ENCODE data around the gene SNX15.
"Not testable (repeated sequence)": the region's sequence is repeated elsewhere in the genome, so short reads cannot be mapped to it uniquely, and the experiment has no call there.

SNX15 gene

GRCh38 chr11:65027213-65028067, at the start of gene SNX15:
TSS of gene SNX15 (plus strand) at chr11:65027439. CDS start at chr11:65027538, 99 bp downstream.
- peak; percentile 94 for DNase-seq

GRCh38 chr11:64983339-64983738, 43.9 kb upstream of the SNX15 start:
- DNase-seq: not testable (repeated sequence)

GRCh38 chr11:64987998-64988854, 39.0 kb upstream of the SNX15 start:
- DNase-seq: no peak

DNA sequence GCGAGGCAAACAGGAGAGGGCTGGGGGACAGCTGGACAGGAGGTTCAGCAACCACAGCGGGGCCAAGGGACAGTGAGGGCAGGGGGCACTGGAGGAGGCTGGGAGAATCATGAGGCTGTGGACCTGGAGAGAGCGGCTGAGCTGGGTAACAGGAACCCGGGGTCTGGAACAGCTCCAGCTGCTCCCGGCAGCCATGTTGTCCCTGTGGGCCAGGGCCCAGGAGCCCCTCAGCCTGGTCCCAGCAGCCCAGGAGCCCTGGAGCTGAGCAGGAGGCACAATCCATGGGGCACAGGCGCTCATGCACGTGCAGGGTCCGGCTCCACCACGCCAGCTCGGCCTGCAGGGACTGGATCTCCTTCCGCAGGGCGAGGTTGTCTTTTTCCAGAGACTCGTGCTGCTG, 37.8 kb upstream of the SNX15 start:
- DNase-seq: no peak

- DNase-seq: no peak
Observed at GRCh38 chr11:64990222-64990923, 36.9 kb upstream of the SNX15 start.

DNA sequence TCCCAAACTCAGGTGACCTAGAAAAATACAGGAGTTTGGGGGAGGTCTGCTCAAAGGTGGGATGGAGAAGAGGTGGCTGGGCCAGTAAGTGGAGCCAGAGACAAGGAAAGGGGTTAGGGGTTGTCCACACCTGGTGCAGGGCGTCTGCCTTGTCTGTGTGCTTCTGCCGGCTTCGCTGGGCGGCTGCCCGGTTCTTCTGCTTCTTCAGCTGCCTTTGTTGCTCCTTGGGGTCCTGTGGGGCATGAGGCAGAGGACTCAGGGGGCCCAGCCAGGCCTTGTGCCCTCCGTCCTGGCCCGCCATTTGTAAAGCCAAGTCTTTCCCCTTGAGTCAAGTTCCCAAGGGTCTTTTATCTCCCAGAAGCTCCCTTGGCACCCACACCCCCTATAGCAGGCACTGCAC, 32.9 kb upstream of the SNX15 start:
- DNase-seq: no peak

GRCh38 chr11:64996327-64996709, 30.9 kb upstream of the SNX15 start:
- DNase-seq: no peak

- no peak for DNase-seq
Observed at GRCh38 chr11:64996710-64997380, 30.4 kb upstream of the SNX15 start, which contains the start of gene BATF2. TSS of gene BATF2 (minus strand) at chr11:64996971. CDS start at chr11:64996914, 57 bp downstream.

DNA sequence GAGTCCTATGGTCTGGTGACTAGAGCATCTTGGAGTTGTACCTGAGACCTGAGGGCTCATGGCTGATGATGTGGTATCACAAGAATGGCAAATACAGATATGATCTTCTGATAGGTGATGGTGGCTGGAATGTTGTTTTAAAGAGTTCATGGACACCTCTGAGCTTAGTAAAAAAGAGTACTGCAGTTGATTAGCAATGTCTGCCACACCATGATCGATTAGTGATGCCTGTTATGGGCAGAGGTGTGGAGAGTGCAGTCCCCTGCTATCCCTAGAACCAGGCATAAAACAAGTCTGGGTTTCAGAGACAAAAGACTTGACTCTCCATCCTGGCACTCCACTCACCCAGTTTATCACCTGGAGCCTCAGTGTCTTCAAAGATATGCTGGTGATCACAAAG, 29.1 kb upstream of the SNX15 start:
- no peak for DNase-seq

DNA sequence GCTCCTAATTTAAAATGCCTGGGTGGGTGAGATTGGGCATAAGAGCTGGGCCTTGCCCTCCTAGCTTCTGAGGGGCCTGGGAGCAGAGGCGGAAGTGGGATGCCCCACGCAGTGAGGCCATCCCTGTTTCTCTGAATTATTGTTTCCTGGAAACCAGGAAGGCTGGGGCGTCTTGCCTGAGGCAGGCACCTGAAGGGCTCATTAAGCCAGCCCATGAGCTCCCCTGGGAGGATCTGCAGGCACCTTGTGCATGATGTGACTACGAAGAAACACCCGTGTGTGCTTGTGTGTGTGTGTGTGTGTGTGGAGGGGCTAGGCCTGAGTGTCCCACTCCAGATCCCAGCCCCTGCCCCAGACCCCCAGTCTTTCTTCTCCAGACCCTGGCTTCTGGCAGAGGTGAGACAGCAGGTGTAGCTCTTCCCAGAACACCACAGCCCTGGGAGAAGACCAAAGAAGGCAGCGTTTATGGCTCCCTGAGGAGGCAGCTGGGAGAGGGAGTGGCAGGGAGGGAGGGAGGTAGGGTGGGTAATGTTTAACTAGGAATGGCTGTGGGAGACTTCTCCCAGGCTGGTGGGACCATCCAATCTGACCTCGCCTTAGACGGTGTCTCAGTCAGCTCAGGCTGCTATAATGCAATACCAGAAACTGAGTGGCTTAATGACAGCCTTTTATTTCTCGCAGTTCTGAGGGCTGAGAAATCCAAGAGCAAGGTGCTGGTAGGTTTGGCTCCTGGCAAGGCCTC, 28.4 kb upstream of the SNX15 start:
- DNase-seq: no peak

GRCh38 chr11:64999478-64999877, 27.8 kb upstream of the SNX15 start:
- DNase-seq: no peak

DNA sequence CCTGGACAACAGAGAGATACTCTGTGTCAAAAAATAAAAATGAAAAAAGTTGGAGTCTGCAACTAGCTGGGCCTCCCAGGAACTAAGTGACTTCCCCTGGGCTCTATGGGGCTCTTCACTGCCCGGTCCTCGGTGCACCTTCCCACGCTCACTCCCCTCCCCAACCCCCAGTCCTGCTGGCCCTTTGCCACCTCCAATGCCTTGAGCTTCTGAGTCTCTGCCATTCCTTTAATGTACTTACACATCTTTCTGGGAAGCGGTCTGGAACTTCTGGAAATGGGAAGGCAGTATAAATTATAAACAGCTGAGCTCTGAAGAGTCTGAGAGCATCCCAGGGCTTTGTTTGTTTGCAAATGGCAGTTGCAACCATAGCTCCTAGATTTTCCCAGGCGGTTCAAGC, 24.5 kb upstream of the SNX15 start:
- no peak for DNase-seq

DNA sequence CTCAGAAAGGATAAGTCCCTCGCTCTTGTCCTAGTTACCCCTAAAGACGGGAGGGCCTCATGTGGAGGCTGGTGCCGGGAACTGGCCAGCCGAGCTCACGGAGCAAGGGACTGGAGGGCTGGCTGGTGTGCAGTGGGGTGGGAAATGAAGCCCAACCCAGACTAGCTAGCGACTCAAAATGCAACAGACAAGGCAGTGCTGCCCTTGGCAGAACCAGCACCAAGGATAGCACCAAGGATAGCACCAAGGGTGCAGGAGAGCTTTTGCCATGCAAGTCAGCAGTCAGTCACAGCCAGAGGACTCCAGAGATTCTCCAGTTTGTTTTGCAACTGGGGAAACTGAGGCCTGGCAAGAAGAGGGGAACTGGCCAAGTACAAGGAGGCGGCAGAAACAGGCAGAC, 24.0 kb upstream of the SNX15 start:
- no peak for DNase-seq

GRCh38 chr11:65003968-65004367, 23.3 kb upstream of the SNX15 start:
- DNase-seq: not testable (repeated sequence)

DNA sequence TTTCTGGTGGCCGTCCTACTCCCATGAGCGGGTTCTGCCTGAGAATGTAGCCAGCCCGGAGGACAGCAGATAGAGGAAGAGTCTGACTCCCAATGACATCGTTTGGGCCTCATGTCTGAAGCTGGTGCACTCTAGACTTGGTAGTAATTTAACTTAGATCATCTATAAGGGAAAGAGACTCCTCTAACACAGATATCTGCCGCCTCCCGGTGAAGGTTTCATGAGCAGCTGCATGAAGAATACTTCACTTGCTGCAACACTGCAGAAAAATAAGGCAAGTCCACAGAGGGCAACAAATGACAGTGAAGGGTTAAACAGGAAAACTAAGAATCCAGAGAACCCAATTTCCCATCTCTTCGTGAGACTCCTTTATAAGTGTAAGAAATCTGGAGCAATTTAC, 19.2 kb upstream of the SNX15 start:
- DNase-seq: no peak

GRCh38 chr11:65008873-65009272, 18.4 kb upstream of the SNX15 start:
- no peak for DNase-seq

DNA sequence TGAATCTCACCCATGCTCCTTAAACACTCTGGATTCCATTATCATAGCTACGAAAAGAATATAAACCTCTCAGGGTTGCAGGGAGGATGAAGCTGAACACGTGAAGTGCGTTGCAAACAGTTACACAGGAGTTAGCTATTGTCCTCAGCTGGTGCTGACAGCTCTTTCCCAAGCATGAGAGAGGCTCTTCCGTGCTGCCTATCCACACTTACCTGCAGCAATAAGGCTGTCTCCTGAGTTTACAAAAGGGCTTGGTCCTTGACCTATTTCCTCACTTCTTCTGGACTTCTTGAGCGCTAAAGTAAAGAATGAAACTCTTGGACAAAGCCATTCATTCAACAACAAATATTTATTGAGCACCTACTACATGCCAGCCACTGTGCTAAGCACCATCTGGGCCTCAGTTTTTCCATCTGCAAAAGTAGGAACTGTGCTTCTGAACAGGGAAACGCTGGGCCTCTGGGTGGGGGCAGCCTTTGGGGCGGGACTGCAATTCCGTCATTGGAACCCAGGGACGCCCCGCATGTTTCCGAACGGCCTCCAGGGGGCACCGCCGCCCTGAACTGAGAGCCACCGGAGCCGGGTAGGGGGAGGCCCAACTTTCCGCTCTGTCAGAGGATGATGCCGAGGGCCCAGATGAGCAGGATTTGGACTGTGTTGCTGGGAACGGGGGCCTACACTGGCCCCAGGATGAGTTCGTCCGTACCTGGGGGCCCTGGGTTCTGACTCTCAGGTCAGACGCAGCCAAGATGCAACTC, 13.9 kb upstream of the SNX15 start:
- peak; percentile 85 for DNase-seq

GRCh38 chr11:65013888-65014725, 13.1 kb upstream of the SNX15 start, which contains the start of gene ARL2:
TSS of gene ARL2 (plus strand) at chr11:65014160. CDS start at chr11:65014208, 48 bp downstream.
- peak; percentile 88 for DNase-seq

DNA sequence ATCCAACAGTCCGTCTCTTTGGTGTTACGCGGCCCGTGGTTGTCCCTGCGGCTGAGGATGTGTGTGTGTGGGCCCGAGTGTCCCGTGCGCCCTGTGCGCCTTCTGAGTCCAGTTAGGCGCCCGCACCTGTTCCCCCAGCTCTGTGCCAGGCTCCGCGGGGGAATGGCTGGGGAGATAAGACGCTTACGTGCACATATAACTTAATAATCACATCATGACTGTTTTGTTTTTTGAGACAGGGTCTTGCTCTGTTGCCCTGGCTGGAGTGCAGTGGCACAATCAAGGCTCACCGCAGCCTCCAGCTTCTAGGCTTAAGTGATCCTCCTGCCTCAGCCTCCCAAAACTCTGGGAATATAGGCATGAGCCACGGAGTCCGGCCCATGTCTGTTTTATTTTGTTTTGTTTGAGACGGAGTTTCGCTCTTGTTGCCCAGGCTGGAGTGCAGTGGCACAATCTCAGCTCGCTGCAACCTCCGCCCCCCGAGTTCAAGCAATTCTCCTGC, 12.5 kb upstream of the SNX15 start:
- no peak for DNase-seq

- no peak for DNase-seq
Observed at GRCh38 chr11:65016705-65017104, 10.5 kb upstream of the SNX15 start.

Data from T1000 (cell line).